ENCODE data around the gene CCDC192. TPM values are rescaled to one million over a fixed set of nuclear protein-coding genes. Genes with fewer than 3 reads are reported as not detected.

Gene CCDC192
- total and polyA plus RNA-seq, 10 of the 15 experiments (the other 5 are each of a cell fraction or from before 2014, with no cell fraction given): 0.20 to 0.79 (median 0.32) TPM; not detected in 4

GRCh38 chr5:127947941-127948340, 244.8 kb downstream of the CCDC192 start:
- 86% methylated on average over 1 of the region's 1 CpG for WGBS (ENCODE audit: insufficient coverage, insufficient replicate concordance, low lambda C conversion rate, missing lambda C conversion rate)
- no peak overlapping the region for H3K4me2 ChIP-seq (ENCODE audit: control insufficient read depth, insufficient read depth)
- H4K20me1 ChIP-seq (ENCODE audit: control insufficient read depth, insufficient read depth): no peaks in the 10 kb centered on the region
- no peak overlapping the region for H3K4me3 ChIP-seq
- H3K9ac ChIP-seq (ENCODE audit: control insufficient read depth, insufficient read depth, low read length): no peak overlapping the region
- no peak for FAIRE-seq
- no peak for ATAC-seq
- ChIA-PET SMC1A (ENCODE audit: uncharacterized antibody, unreplicated experiment) (interaction anchor here (0.9 to 2.2 kb wide), 4 partner anchors 10 to 209 kb away, joined by 3 to 5 read pairs (median 4); no protein-coding TSS in a partner anchor), CTCF (interaction anchor here (1.1 to 1.5 kb wide), 3 partner anchors 9 to 39 kb away, joined by 3 to 4 read pairs (median 3); no protein-coding TSS in a partner anchor), POLR2A (no interaction called here), RAD21 (ENCODE audit: unreplicated experiment) (no interaction called here)
- no peak overlapping the region for H3K27ac ChIP-seq (ENCODE audit: control insufficient read depth, insufficient read depth)
- DNase-seq (ENCODE audit: low read depth, low spot score): no peak
- H3K79me2 ChIP-seq (ENCODE audit: control insufficient read depth, insufficient read depth, low read length): no peaks in the 10 kb centered on the region
- no peaks in the 10 kb centered on the region for H3K27me3 ChIP-seq (replicated peaks in 1 of 2; ENCODE audit: control insufficient read depth in 2 of 2, insufficient read depth in 2 of 2, low read length in 1 of 2)
- TF ChIP-seq, protein P1, sequence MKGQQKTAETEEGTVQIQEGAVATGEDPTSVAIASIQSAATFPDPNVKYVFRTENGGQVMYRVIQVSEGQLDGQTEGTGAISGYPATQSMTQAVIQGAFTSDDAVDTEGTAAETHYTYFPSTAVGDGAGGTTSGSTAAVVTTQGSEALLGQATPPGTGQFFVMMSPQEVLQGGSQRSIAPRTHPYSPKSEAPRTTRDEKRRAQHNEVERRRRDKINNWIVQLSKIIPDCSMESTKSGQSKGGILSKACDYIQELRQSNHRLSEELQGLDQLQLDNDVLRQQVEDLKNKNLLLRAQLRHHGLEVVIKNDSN (IDR thresholded peaks at IDR 0.05; ENCODE audit: borderline replicate concordance, extremely low read length, insufficient read depth, low read depth, low read length): no peak
- TF ChIP-seq CREM (IDR thresholded peaks at IDR 0.05; ENCODE audit: low read depth) (no peak), SIN3A (IDR thresholded peaks at IDR 0.05; ENCODE audit: low read depth, low read length) (no peak), RELA (IDR thresholded peaks at IDR 0.05; ENCODE audit: borderline replicate concordance, partially characterized antibody) (no peak), DPF2 (IDR thresholded peaks at IDR 0.05) (no peak), E2F4 (IDR thresholded peaks at IDR 0.05; ENCODE audit: low read depth, low read length) (no peak), POLR2AphosphoS2 (IDR thresholded peaks at IDR 0.05; ENCODE audit: low read depth, low read length) (no peak), ZZZ3 (IDR thresholded peaks at IDR 0.05; ENCODE audit: control insufficient read depth, insufficient read length, low read depth) (no peak), ATF7 (IDR thresholded peaks at IDR 0.05; ENCODE audit: low read depth) (no peak)
- BruUV-seq (replicated peaks): no TSS peak
- no peaks in the 10 kb centered on the region; the same call in 1 of the 2 replicates for H3K4me1 ChIP-seq (ENCODE audit: control insufficient read depth, insufficient read depth, low read length)
- in situ Hi-C loops (cut with MboI): no loop called here
- H2AFZ ChIP-seq (ENCODE audit: control insufficient read depth, low read depth, low read length): no peak overlapping the region
- H3K36me3 ChIP-seq (ENCODE audit: control insufficient read depth in 2 of 2, insufficient read depth in 2 of 2, low read length in 1 of 2): no peaks in the 10 kb centered on the region; a peak in 1 of 4 replicates
- intact Hi-C loops (cut with micrococcal nuclease; ENCODE audit: unreplicated experiment): no loop called here
- no peaks in the 10 kb centered on the region for H3K9me3 ChIP-seq (replicated peaks; ENCODE audit: control insufficient read depth, insufficient read depth, low read length)

Measured in GM12878 (cell line).